ENCODE results near the gene CRYBG1.

GRCh38 chr6:106419900-106420613, 59.5 kb downstream of the CRYBG1 start:
- TF ChIP-seq CTCF (conservative IDR thresholded peaks at IDR 0.05; ENCODE audit: low read depth, low read length) (no peak), EZH2 (IDR thresholded peaks at IDR 0.05; ENCODE audit: low read length, unreplicated experiment) (no peak), EZH2phosphoT487 (IDR thresholded peaks at IDR 0.05; ENCODE audit: borderline replicate concordance, low read length) (no peak)

Data from PC-3 (cell line).